GM12878 (cell line): ENCODE results near the gene FKRP. TPM values are rescaled to one million over a fixed set of nuclear protein-coding genes. Genes with fewer than 3 reads are reported as not detected.

ENCODE experiments used
- ASH2L ChIP-seq: fragments of 300-600, 200-600 bp; sonication (generic); IDR thresholded peaks from 2 replicates; pipeline ENCODE4 v1.6.1; 2017; ENCODE audit warnings: low read depth, mild to moderate bottlenecking, borderline replicate concordance
- CEBPB ChIP-seq, 2 experiments: fragments of 150-350 bp in 1 of 2; IDR thresholded peaks; 2 replicates each; pipeline ENCODE4 v1.6.1; 2012 to 2014; ENCODE audit warnings: low read depth in 2 of 2, low read length in 2 of 2, borderline replicate concordance in 1 of 2, inconsistent platforms in 1 of 2
- CHD2 ChIP-seq: IDR thresholded peaks from 2 replicates; pipeline ENCODE4 v1.6.1; 2011; ENCODE audit warnings: low read depth, low read length, improper control_type of control experiment, borderline replicate concordance
- EZH2 ChIP-seq: IDR thresholded peaks from 2 replicates; pipeline ENCODE4 v1.6.1; 2012; ENCODE audit warnings: low read depth, mild to moderate bottlenecking, control low read depth, inconsistent platforms, low read length, borderline replicate concordance; ENCODE audit not compliant: control insufficient read depth
- FOXK2 ChIP-seq: fragments of 450-650 bp; IDR thresholded peaks from 2 replicates; pipeline ENCODE4 v1.6.1; 2017; ENCODE audit warnings: mild to moderate bottlenecking, moderate library complexity
- JUNB ChIP-seq: IDR thresholded peaks from 2 replicates; pipeline ENCODE4 v1.6.1; 2016; ENCODE audit warnings: antibody characterized with exemption, mild to moderate bottlenecking
- LARP7 ChIP-seq: fragments of 450-650 bp; IDR thresholded peaks from 2 replicates; pipeline ENCODE4 v1.6.1; 2017; ENCODE audit warnings: mild to moderate bottlenecking
- MEF2A ChIP-seq: IDR thresholded peaks from 2 replicates; pipeline ENCODE4 v1.6.1; 2011; ENCODE audit warnings: low read depth, mild to moderate bottlenecking, low read length, moderate library complexity; ENCODE audit not compliant: insufficient read depth
- MTA2 ChIP-seq: fragments of 450-650 bp; IDR thresholded peaks from 2 replicates; pipeline ENCODE4 v1.6.1; 2016; ENCODE audit warnings: low read depth, mild to moderate bottlenecking, moderate library complexity
- MXI1 ChIP-seq: fragments of 150-350 bp; IDR thresholded peaks from 2 replicates; pipeline ENCODE4 v1.6.1; 2011; ENCODE audit warnings: low read depth, mild to moderate bottlenecking, inconsistent platforms, low read length, improper control_type of control experiment
- NFIC ChIP-seq: IDR thresholded peaks from 2 replicates; pipeline ENCODE4 v1.6.1; 2012; ENCODE audit warnings: low read depth, mild to moderate bottlenecking, inconsistent platforms, low read length, moderate library complexity
- NFYB ChIP-seq: IDR thresholded peaks from 2 replicates; pipeline ENCODE4 v1.6.1; 2011; ENCODE audit warnings: low read depth, mild to moderate bottlenecking, low read length, improper control_type of control experiment, moderate library complexity; ENCODE audit not compliant: insufficient read depth
- PAX8 ChIP-seq: fragments of 450-650 bp; IDR thresholded peaks from 2 replicates; pipeline ENCODE4 v1.6.1; 2017; ENCODE audit warnings: mild to moderate bottlenecking, moderate library complexity
- RAD51 ChIP-seq: fragments of 450-650 bp; IDR thresholded peaks from 2 replicates; pipeline ENCODE4 v1.6.1; 2016; ENCODE audit warnings: moderate library complexity, mild to moderate bottlenecking, inconsistent platforms
- RELA ChIP-seq: fragments of 450-650 bp; IDR thresholded peaks from 2 replicates; pipeline ENCODE4 v1.8.0; 2014; ENCODE audit warnings: borderline replicate concordance; ENCODE audit not compliant: partially characterized antibody
- SMAD5 ChIP-seq: IDR thresholded peaks from 2 replicates; pipeline ENCODE4 v1.6.1; 2016; ENCODE audit warnings: antibody characterized with exemption, low read depth
- STAT3 ChIP-seq: IDR thresholded peaks from 2 replicates; pipeline ENCODE4 v1.6.1; 2011; ENCODE audit warnings: low read depth, low read length, improper control_type of control experiment
- ZNF217 ChIP-seq: fragments of 450-650 bp; IDR thresholded peaks from 2 replicates; pipeline ENCODE4 v1.6.1; 2017; ENCODE audit warnings: antibody characterized with exemption, mild to moderate bottlenecking
- ZNF274 ChIP-seq: IDR thresholded peaks from one replicate; pipeline ENCODE4 v1.8.0; 2011; ENCODE audit not compliant: insufficient read length, insufficient read depth
- ZNF384 ChIP-seq: IDR thresholded peaks from 2 replicates; pipeline ENCODE4 v1.6.1; 2012; ENCODE audit warnings: low read depth, mild to moderate bottlenecking, low read length, improper control_type of control experiment, borderline replicate concordance
- ZNF622 ChIP-seq: fragments of 450-650 bp; IDR thresholded peaks from 2 replicates; pipeline ENCODE4 v1.6.1; 2017; ENCODE audit warnings: mild to moderate bottlenecking, inconsistent platforms
- ZZZ3 ChIP-seq: IDR thresholded peaks from 2 replicates; pipeline ENCODE4 v1.6.1; 2011; ENCODE audit warnings: low read depth; ENCODE audit not compliant: control insufficient read depth, insufficient read length
- polyA plus RNA-seq, 11 experiments: library from polyadenylated mRNA; depleted of rRNA in 4 of 11; unstranded in 6 of 11; stranded (reverse) in 5 of 11; fragments of >200 nt; fragmentation: Nextera tagmentation in 4 of 11; fragmentation: Illumina TruSeq in 1 of 11; extraction: Ambion mirVana in 4 of 11; extraction: Trizol in 1 of 11; gene quantifications; 1 replicate in 1 of 11; 2 replicates in 10 of 11; pipeline versions ENCODE4 v1.2.1 to v1.2.3, GENCODE V29; 2011 to 2016; ENCODE audit warnings: inconsistent platforms in 2 of 11, missing spikeins in 2 of 11, low read depth in 1 of 11
- total RNA-seq, 4 experiments: library from RNA; depleted of rRNA in 3 of 4; stranded (reverse); fragments of >200 nt in 3 of 4; fragmentation: Illumina TruSeq in 1 of 4; extraction: Trizol in 1 of 4; gene quantifications; 2 replicates each; pipeline versions ENCODE4 v1.2.1 to v1.2.3, GENCODE V29; 2013 to 2021
- TF ChIP-seq, protein P1 (sequence below): fragments of 450-650 bp; IDR thresholded peaks from 2 replicates; pipeline ENCODE4 v1.6.1; 2018; ENCODE audit warnings: borderline replicate concordance, mild to moderate bottlenecking; ENCODE audit not compliant: partially characterized antibody
- TF ChIP-seq, protein P2 (sequence below): IDR thresholded peaks from 2 replicates; pipeline ENCODE4 v1.6.1; 2011; ENCODE audit warnings: borderline replicate concordance, low read depth, mild to moderate bottlenecking, moderate library complexity, mixed read lengths, low read length; ENCODE audit not compliant: insufficient read depth; ENCODE audit errors: extremely low read length
- TF ChIP-seq, protein P3 (sequence below): IDR thresholded peaks from 2 replicates; pipeline ENCODE4 v1.6.1; 2012; ENCODE audit warnings: low read depth, low read length, improper control_type of control experiment
- TF ChIP-seq, protein P4 (sequence below): fragments of 450-650 bp; IDR thresholded peaks from 2 replicates; pipeline ENCODE4 v1.6.1; 2017; ENCODE audit warnings: mild to moderate bottlenecking, low read depth, inconsistent platforms; ENCODE audit not compliant: poor library complexity, severe bottlenecking

The FKRP gene
- total and polyA plus RNA-seq, 10 of the 15 experiments (the other 5 are each of a cell fraction or from before 2014, with no cell fraction given): 1.3 to 14.1 (median 7.8) TPM

DNA sequence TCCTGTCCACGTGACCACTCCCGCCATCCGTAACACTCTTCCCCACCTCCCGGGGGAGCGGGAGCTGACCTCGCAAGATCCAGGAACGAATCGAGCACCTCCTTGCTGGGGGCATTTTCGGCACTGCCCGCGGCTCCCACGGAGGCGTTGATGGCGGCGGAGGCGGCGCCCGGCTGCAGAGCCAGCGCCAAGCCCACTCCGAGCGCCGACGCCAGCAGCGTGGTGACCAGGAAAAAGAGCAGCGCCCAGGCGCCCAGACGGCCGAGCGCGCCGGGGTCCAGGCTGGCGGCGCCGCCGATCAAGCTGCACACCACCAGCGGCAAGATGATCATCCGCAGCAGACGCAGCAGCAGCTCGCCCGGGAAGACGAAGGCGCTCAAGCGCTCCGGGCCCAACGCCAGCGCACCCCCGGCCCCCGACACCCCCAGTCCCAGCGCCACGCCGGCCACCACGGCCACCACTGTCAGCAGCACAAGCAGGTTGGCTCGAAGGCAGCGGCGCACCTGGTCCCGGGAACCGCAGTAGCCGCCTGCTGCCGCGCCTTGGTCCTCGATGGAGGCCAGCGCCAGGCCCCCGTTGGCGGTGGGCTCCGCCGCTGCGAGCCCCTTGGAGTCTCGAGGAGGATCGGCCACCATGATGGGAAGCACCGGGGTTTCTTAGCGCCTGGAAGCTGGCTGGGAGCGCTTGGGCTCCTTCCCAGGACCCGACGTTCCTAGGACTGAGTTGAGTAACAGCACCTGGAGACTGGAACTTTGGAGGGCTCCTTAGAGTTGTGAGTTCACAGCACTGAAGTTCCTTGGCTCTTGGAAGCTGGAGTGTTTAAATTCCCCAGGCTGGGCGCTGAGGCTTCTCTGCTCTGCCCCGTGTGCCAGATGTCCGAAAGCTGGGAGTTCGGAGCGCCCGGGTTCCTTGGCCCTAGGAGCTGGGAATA, 41.7 kb downstream of the FKRP start (continued):
- TF ChIP-seq, protein P1, sequence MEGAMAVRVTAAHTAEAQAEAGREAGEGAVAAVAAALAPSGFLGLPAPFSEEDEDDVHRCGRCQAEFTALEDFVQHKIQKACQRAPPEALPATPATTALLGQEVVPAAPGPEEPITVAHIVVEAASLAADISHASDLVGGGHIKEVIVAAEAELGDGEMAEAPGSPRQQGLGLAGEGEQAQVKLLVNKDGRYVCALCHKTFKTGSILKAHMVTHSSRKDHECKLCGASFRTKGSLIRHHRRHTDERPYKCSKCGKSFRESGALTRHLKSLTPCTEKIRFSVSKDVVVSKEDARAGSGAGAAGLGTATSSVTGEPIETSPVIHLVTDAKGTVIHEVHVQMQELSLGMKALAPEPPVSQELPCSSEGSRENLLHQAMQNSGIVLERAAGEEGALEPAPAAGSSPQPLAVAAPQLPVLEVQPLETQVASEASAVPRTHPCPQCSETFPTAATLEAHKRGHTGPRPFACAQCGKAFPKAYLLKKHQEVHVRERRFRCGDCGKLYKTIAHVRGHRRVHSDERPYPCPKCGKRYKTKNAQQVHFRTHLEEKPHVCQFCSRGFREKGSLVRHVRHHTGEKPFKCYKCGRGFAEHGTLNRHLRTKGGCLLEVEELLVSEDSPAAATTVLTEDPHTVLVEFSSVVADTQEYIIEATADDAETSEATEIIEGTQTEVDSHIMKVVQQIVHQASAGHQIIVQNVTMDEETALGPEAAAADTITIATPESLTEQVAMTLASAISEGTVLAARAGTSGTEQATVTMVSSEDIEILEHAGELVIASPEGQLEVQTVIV: no peak
- TF ChIP-seq RAD51: no peak
- TF ChIP-seq NFIC: no peak
- TF ChIP-seq MTA2: no peak
- TF ChIP-seq, protein P2, sequence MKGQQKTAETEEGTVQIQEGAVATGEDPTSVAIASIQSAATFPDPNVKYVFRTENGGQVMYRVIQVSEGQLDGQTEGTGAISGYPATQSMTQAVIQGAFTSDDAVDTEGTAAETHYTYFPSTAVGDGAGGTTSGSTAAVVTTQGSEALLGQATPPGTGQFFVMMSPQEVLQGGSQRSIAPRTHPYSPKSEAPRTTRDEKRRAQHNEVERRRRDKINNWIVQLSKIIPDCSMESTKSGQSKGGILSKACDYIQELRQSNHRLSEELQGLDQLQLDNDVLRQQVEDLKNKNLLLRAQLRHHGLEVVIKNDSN: peak; percentile 68
- no peak for TF ChIP-seq SMAD5
- TF ChIP-seq FOXK2: no peak
- TF ChIP-seq NFYB: no peak
- TF ChIP-seq ZZZ3: no peak
- TF ChIP-seq MXI1: peak; percentile 34; the same call in 1 of the 2 replicates
- no peak for TF ChIP-seq ASH2L
- TF ChIP-seq ZNF217: no peak
- TF ChIP-seq STAT3: no peak
- no peak for TF ChIP-seq CEBPB (IDR thresholded peaks at IDR 0.05; ENCODE audit: borderline replicate concordance in 1 of 2, low read depth in 2 of 2, low read length in 2 of 2)
- no peak for TF ChIP-seq JUNB
- TF ChIP-seq RELA: no peak
- TF ChIP-seq CHD2: no peak
- TF ChIP-seq ZNF622: no peak
- TF ChIP-seq MEF2A: no peak
- TF ChIP-seq, protein P3, sequence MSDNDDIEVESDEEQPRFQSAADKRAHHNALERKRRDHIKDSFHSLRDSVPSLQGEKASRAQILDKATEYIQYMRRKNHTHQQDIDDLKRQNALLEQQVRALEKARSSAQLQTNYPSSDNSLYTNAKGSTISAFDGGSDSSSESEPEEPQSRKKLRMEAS: no peak
- TF ChIP-seq PAX8: no peak
- TF ChIP-seq, protein P4, sequence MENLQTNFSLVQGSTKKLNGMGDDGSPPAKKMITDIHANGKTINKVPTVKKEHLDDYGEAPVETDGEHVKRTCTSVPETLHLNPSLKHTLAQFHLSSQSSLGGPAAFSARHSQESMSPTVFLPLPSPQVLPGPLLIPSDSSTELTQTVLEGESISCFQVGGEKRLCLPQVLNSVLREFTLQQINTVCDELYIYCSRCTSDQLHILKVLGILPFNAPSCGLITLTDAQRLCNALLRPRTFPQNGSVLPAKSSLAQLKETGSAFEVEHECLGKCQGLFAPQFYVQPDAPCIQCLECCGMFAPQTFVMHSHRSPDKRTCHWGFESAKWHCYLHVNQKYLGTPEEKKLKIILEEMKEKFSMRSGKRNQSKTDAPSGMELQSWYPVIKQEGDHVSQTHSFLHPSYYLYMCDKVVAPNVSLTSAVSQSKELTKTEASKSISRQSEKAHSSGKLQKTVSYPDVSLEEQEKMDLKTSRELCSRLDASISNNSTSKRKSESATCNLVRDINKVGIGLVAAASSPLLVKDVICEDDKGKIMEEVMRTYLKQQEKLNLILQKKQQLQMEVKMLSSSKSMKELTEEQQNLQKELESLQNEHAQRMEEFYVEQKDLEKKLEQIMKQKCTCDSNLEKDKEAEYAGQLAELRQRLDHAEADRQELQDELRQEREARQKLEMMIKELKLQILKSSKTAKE: no peak
- TF ChIP-seq ZNF274: no peak
- no peak for TF ChIP-seq ZNF384
- peak; percentile 51 for TF ChIP-seq LARP7
- TF ChIP-seq EZH2: no peak
